ENCODE measurements around the gene CORIN. TPM values are rescaled to one million over a fixed set of nuclear protein-coding genes. Genes with fewer than 3 reads are reported as not detected.

The CORIN gene
- total and polyA plus RNA-seq, 2 donors (not counting 1 experiment from before 2014, with no cell fraction given): 0.25 TPM; not detected in 1

DNA sequence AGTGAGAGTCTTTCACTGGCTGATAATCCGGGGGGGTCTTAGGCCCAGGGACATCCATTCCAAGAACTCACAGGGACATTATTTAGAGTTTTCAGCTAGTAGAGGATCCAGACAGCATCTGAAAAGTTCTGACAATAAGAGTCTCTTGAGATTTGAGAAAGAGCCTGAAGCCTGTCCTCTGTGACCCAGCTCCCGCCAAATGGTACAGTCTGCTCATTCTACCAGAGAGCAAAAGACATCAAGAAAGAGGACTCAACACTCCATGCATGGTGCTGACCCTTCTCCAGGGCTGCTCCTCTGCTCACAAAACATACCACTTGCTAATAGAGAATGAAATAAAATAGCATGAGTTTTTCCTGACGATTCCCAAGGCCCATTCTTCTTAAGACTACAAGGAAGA lies 190.8 kb downstream of the CORIN start:
- H3K27me3 ChIP-seq (replicated peaks in 1 of 4; ENCODE audit: control extremely low read depth in 1 of 4, control insufficient read depth in 3 of 4, insufficient read depth in 4 of 4, low read length in 3 of 4): peaks cover 0 to 4% (median 2%) of the 10 kb centered on the region in 4 experiments
- no peak overlapping the region for H3K4me2 ChIP-seq (replicated peaks; ENCODE audit: low read depth, low read length, poor library complexity, severe bottlenecking)
- no peak for TF ChIP-seq EZH2 (IDR thresholded peaks at IDR 0.05; ENCODE audit: borderline replicate concordance, insufficient read depth, low read depth, low read length, poor library complexity, severe bottlenecking)
- TF ChIP-seq, protein P1, sequence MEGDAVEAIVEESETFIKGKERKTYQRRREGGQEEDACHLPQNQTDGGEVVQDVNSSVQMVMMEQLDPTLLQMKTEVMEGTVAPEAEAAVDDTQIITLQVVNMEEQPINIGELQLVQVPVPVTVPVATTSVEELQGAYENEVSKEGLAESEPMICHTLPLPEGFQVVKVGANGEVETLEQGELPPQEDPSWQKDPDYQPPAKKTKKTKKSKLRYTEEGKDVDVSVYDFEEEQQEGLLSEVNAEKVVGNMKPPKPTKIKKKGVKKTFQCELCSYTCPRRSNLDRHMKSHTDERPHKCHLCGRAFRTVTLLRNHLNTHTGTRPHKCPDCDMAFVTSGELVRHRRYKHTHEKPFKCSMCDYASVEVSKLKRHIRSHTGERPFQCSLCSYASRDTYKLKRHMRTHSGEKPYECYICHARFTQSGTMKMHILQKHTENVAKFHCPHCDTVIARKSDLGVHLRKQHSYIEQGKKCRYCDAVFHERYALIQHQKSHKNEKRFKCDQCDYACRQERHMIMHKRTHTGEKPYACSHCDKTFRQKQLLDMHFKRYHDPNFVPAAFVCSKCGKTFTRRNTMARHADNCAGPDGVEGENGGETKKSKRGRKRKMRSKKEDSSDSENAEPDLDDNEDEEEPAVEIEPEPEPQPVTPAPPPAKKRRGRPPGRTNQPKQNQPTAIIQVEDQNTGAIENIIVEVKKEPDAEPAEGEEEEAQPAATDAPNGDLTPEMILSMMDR (IDR thresholded peaks at IDR 0.05): no peak
- Mint-ChIP-seq H3K9me3 (ENCODE audit: insufficient read depth) (no peaks in the 10 kb centered on the region), H3K4me1 (no peaks in the 10 kb centered on the region), H3K27ac (no peak overlapping the region), H3K27me3 (peaks cover 15% of the 10 kb centered on the region), H3K4me3 (no peak overlapping the region)
- no peaks in the 10 kb centered on the region for H3K79me2 ChIP-seq (ENCODE audit: control insufficient read depth, insufficient read depth, low read length)
- H4K20me1 ChIP-seq (ENCODE audit: control insufficient read depth, insufficient read depth, low read length, poor library complexity, severe bottlenecking): no peaks in the 10 kb centered on the region
- ChIA-PET POLR2A (no interaction called here), CTCF (interaction anchor here (1.3 kb wide), 1 partner anchor 22 kb away, joined by 3 read pairs; no protein-coding TSS in a partner anchor)
- H3K36me3 ChIP-seq (replicated peaks in 1 of 2; ENCODE audit: control extremely low read depth in 1 of 2, control insufficient read depth in 1 of 2, extremely low read depth in 1 of 2, insufficient read depth in 2 of 2, low read length in 1 of 2): no peaks in the 10 kb centered on the region
- intact Hi-C loops (cut with micrococcal nuclease): no loop called here
- no peak overlapping the region for H3K27ac ChIP-seq (ENCODE audit: low read length in 2 of 2)
- H3K9ac ChIP-seq (ENCODE audit: low read length): no peak overlapping the region
- no peaks in the 10 kb centered on the region for H3K9me3 ChIP-seq (ENCODE audit: control extremely low read depth in 1 of 3, control insufficient read depth in 2 of 3, insufficient read depth in 1 of 3, low read length in 2 of 3)
- no peak overlapping the region for H2AFZ ChIP-seq (ENCODE audit: insufficient read depth, low read depth, low read length, poor library complexity, severe bottlenecking)
- DNase-seq: no peak
- H3K4me1 ChIP-seq (ENCODE audit: control insufficient read depth in 2 of 2, insufficient read depth in 2 of 2, low read length in 2 of 2): no peaks in the 10 kb centered on the region
- WGBS (ENCODE audit: insufficient coverage): 92% methylated on average over 2 of the region's 3 CpGs
- ATAC-seq (ENCODE audit: low read depth): no peak
- H3K4me3 ChIP-seq (ENCODE audit: control extremely low read depth in 1 of 5, extremely low read depth in 1 of 5, insufficient read depth in 1 of 5, low read depth in 2 of 5, low read length in 4 of 5): no peak overlapping the region

DNA sequence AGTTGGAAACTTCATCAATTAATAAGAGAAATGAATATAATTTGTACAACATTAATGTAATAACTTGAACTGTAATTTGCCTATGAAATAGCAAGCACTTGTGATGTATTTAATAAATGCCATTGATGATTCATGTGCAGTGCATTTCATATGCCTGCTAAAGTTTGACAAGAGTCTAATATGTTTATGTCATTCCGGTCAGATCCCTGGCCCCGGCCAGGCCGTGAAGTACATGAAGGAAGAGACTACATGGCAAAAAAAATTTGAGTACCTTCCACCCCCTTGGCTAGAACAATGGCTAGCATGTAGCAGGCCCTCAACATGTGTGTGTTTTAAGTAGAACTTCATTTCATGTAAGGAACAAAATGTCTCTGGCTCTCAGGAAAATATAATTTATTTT lies 191.5 kb downstream of the CORIN start:
- intact Hi-C loops (cut with micrococcal nuclease): no loop called here
- H3K4me2 ChIP-seq (replicated peaks; ENCODE audit: low read depth, low read length, poor library complexity, severe bottlenecking): no peak overlapping the region
- no peaks in the 10 kb centered on the region for H3K9me3 ChIP-seq (ENCODE audit: control extremely low read depth in 1 of 3, control insufficient read depth in 2 of 3, insufficient read depth in 1 of 3, low read length in 2 of 3)
- no peak overlapping the region for H2AFZ ChIP-seq (ENCODE audit: insufficient read depth, low read depth, low read length, poor library complexity, severe bottlenecking)
- no peak for ATAC-seq (ENCODE audit: low read depth)
- TF ChIP-seq EZH2 (IDR thresholded peaks at IDR 0.05; ENCODE audit: borderline replicate concordance, insufficient read depth, low read depth, low read length, poor library complexity, severe bottlenecking): no peak
- TF ChIP-seq, protein P1 (IDR thresholded peaks at IDR 0.05): no peak
- peaks cover 15% of the 10 kb centered on the region for H3K27me3 Mint-ChIP-seq
- no peak overlapping the region for H3K27ac Mint-ChIP-seq
- no peaks in the 10 kb centered on the region for H3K4me1 Mint-ChIP-seq
- H3K4me3 Mint-ChIP-seq: no peak overlapping the region
- H3K4me1 ChIP-seq (ENCODE audit: control insufficient read depth in 2 of 2, insufficient read depth in 2 of 2, low read length in 2 of 2): no peaks in the 10 kb centered on the region
- no peaks in the 10 kb centered on the region for H3K79me2 ChIP-seq (ENCODE audit: control insufficient read depth, insufficient read depth, low read length)
- H3K4me3 ChIP-seq (ENCODE audit: control extremely low read depth in 1 of 5, extremely low read depth in 1 of 5, insufficient read depth in 1 of 5, low read depth in 2 of 5, low read length in 4 of 5): no peak overlapping the region
- DNase-seq: no peak
- no peaks in the 10 kb centered on the region for H3K9me3 Mint-ChIP-seq (ENCODE audit: insufficient read depth)
- WGBS (ENCODE audit: insufficient coverage): no CpG with 5 or more reads among the region's 3 CpGs
- H3K27ac ChIP-seq (ENCODE audit: low read length in 2 of 2): no peak overlapping the region
- H3K36me3 ChIP-seq (replicated peaks in 1 of 2; ENCODE audit: control extremely low read depth in 1 of 2, control insufficient read depth in 1 of 2, extremely low read depth in 1 of 2, insufficient read depth in 2 of 2, low read length in 1 of 2): no peaks in the 10 kb centered on the region
- POLR2A ChIA-PET: no interaction called here
- no peaks in the 10 kb centered on the region for H4K20me1 ChIP-seq (ENCODE audit: control insufficient read depth, insufficient read depth, low read length, poor library complexity, severe bottlenecking)
- CTCF ChIA-PET: no interaction called here
- no peak overlapping the region for H3K9ac ChIP-seq (ENCODE audit: low read length)
- H3K27me3 ChIP-seq (replicated peaks in 1 of 4; ENCODE audit: control extremely low read depth in 1 of 4, control insufficient read depth in 3 of 4, insufficient read depth in 4 of 4, low read length in 3 of 4): peaks cover 0 to 4% (median 2%) of the 10 kb centered on the region in 4 experiments

All from B cell (primary cell).